IPS DF 6.9 (cell line): Measurements from ENCODE around the gene OPN1LW.
"Not testable (repeated sequence)": the region's sequence is repeated elsewhere in the genome, so short reads cannot be mapped to it uniquely, and the experiment has no call there.

Experiments
- DNase-seq: peaks from one replicate; pipeline ENCODE4 v3.0.0-alpha.2; 2013; ENCODE audit warnings: low read depth, low spot score
- H3K27ac ChIP-seq: one replicate; pipeline ENCODE4 v1.5.1; 2013; ENCODE audit warnings: low read length, control low read depth
- H3K27me3 ChIP-seq: 2 replicates; pipeline ENCODE4 v1.6.1; 2013; ENCODE audit warnings: mild to moderate bottlenecking, low read length; ENCODE audit not compliant: control insufficient read depth, insufficient read depth
- H3K36me3 ChIP-seq: 2 replicates; pipeline ENCODE4 v1.6.1; 2013; ENCODE audit warnings: low read length; ENCODE audit not compliant: control insufficient read depth, insufficient read depth
- H3K4me1 ChIP-seq: 2 replicates; pipeline ENCODE4 v1.6.1; 2013; ENCODE audit warnings: low read length; ENCODE audit not compliant: control insufficient read depth, insufficient read depth
- H3K4me3 ChIP-seq: 2 replicates; pipeline ENCODE4 v1.5.1; 2013; ENCODE audit warnings: mild to moderate bottlenecking, low read length
- H3K9me3 ChIP-seq: 2 replicates; pipeline ENCODE4 v1.6.1; 2013; ENCODE audit warnings: low read length, inconsistent platforms; ENCODE audit not compliant: control insufficient read depth, insufficient read depth
- WGBS: extraction: QIAGEN DNeasy Blood & Tissue Kit; methylation state at CpG from one replicate; pipeline ENCODE4 v1.1.7; 2013; ENCODE audit warnings: mixed read lengths, missing lambda C conversion rate; ENCODE audit not compliant: insufficient read length, insufficient coverage; 5-methylcytosine and 5-hydroxymethylcytosine counted together

Gene OPN1LW

GRCh38 chrX:154135458-154136229 is 8.4 kb upstream of the OPN1LW start:
- no CpG with 5 or more reads among the region's 7 CpGs for WGBS
- DNase-seq, result no peak
- Histone ChIP-seq H3K9me3 (no peaks in the 10 kb centered on the region), H3K36me3 (no peaks in the 10 kb centered on the region), H3K4me1 (no peaks in the 10 kb centered on the region), H3K4me3 (no peak overlapping the region), H3K27me3 (no peaks in the 10 kb centered on the region), H3K27ac (no peak overlapping the region)

DNA sequence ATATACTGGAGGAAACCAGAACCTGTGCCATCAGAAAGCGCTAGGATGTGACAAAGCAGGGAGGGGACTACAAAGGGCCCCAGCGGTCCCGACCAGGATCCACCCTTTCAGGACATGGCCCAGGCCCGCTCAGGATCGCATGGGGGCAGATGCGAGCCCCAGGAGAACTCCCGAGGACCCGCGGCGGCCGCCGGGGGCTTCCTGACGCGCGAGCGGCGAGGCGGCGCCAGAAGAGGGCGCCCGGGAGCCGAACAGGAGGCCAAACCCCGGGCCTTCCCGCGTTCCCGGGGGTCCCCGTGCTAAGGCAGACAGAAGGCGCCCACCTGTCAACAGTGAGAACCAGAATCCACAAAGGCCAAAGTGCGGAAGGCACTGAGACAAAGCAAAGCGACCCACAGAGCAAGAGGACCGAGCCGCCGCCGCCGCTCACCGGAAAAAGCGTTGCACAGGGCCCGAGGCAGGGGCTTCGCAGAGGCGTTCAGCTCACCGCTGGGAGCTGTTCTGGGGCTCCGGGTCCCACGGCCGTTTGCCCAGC is 7.3 kb upstream of the OPN1LW start:
- H3K27me3 ChIP-seq, result no peaks in the 10 kb centered on the region
- peak; percentile 45 for DNase-seq
- H3K36me3 ChIP-seq, result no peaks in the 10 kb centered on the region
- no peaks in the 10 kb centered on the region for H3K9me3 ChIP-seq
- WGBS, result no CpG with 5 or more reads among the region's 44 CpGs
- H3K4me3 ChIP-seq, result no peak overlapping the region; the same call in 1 of the 2 replicates
- no peak overlapping the region for H3K27ac ChIP-seq
- no peaks in the 10 kb centered on the region for H3K4me1 ChIP-seq

GRCh38 chrX:154138857-154139256 is 5.2 kb upstream of the OPN1LW start:
- DNase-seq, result no peak
- Histone ChIP-seq H3K4me3 (no peak overlapping the region), H3K9me3 (no peaks in the 10 kb centered on the region), H3K27me3 (no peaks in the 10 kb centered on the region), H3K27ac (no peak overlapping the region), H3K4me1 (no peaks in the 10 kb centered on the region), H3K36me3 (no peaks in the 10 kb centered on the region)
- no CpG with 5 or more reads among the region's 10 CpGs for WGBS

DNA sequence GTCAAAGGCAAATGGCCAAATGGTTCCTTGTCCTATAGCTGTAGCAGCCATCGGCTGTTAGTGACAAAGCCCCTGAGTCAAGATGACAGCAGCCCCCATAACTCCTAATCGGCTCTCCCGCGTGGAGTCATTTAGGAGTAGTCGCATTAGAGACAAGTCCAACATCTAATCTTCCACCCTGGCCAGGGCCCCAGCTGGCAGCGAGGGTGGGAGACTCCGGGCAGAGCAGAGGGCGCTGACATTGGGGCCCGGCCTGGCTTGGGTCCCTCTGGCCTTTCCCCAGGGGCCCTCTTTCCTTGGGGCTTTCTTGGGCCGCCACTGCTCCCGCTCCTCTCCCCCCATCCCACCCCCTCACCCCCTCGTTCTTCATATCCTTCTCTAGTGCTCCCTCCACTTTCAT is 3.8 kb upstream of the OPN1LW start:
- Histone ChIP-seq H3K27ac (no peak overlapping the region), H3K4me3 (no peak overlapping the region), H3K9me3 (no peaks in the 10 kb centered on the region), H3K27me3 (no peaks in the 10 kb centered on the region), H3K36me3 (no peaks in the 10 kb centered on the region), H3K4me1 (no peaks in the 10 kb centered on the region)
- DNase-seq, result no peak
- WGBS, result no CpG with 5 or more reads among the region's 12 CpGs

DNA sequence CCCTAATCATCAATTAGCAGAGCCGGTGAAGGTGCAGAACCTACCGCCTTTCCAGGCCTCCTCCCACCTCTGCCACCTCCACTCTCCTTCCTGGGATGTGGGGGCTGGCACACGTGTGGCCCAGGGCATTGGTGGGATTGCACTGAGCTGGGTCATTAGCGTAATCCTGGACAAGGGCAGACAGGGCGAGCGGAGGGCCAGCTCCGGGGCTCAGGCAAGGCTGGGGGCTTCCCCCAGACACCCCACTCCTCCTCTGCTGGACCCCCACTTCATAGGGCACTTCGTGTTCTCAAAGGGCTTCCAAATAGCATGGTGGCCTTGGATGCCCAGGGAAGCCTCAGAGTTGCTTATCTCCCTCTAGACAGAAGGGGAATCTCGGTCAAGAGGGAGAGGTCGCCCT is 3.3 kb upstream of the OPN1LW start:
- whole genome bisulfite sequencing, result no CpG with 5 or more reads among the region's 10 CpGs
- Histone ChIP-seq H3K36me3 (no peaks in the 10 kb centered on the region), H3K27ac (no peak overlapping the region), H3K27me3 (no peaks in the 10 kb centered on the region), H3K4me3 (no peak overlapping the region), H3K4me1 (no peaks in the 10 kb centered on the region), H3K9me3 (no peaks in the 10 kb centered on the region)
- no peak for DNase-seq

DNA sequence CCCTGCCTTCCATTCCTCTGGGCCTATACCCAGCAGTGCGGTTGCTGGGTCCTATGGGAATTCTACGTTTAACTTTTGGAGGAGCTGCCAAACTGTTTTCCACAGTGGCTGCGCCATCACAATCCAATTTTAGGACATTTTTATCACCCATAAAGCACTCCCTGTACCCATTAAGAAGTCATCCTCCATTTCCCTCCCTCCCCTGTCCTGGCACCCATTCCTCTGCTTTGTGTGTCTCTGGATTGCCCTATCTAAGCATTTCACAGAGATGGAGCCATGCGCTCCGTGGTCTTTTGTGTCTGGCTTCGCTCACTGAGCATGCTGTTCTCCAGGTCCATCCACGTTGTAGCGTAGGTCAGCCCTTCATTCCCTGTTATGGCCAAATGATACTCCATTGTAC is 1.7 kb upstream of the OPN1LW start:
- Histone ChIP-seq H3K4me3 (no peak overlapping the region), H3K9me3 (no peaks in the 10 kb centered on the region), H3K27me3 (no peaks in the 10 kb centered on the region), H3K4me1 (no peaks in the 10 kb centered on the region), H3K27ac (no peak overlapping the region), H3K36me3 (no peaks in the 10 kb centered on the region)
- DNase-seq, result no peak
- no CpG with 5 or more reads among the region's 8 CpGs for WGBS

DNA sequence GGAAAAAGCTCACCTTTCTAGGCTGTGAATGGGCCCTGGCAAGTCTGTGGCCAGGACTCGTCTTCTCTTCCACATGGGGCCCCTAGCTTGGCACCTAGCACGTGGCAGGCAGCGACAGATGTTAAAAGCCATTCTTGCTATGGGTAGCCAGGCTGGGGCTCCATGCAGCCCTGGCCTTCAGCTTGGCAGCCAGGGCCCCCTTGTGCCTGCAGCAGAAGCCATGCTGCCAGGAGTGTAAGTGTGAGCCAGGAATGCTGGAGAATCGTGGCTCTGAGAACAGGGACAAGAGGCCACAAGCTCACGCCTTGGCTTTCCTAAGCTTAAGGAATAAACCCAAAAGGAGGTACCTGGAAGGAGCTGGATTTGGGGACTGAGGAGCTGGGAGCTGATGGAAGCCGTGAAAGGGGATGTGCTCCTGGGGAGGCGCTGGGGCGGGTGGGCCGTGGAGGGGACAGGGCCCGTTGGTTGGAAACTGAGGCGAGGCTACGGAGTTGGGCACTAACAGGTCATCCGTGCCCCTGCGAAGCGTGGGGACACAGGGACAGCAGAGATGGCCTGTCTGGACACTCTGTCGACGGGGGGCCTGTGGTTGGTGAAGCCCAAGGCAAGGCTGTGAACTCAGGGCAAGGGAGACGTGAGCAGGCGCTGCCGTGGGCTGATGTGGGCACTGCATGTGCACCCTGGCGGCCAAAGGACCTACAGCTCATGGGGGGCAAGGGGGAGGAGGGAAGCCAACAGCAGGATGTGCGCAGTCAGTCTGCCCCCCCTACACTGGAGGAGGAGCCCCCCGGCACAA is 895 bp upstream of the OPN1LW start:
- Histone ChIP-seq H3K27ac (no peak overlapping the region), H3K27me3 (no peaks in the 10 kb centered on the region), H3K9me3 (no peaks in the 10 kb centered on the region), H3K4me3 (no peak overlapping the region), H3K36me3 (no peaks in the 10 kb centered on the region), H3K4me1 (no peaks in the 10 kb centered on the region)
- DNase-seq, result no peak
- no CpG with 5 or more reads among the region's 23 CpGs for WGBS

- not testable (repeated sequence) for H3K27ac ChIP-seq, H3K4me3 ChIP-seq, H3K4me1 ChIP-seq, DNase-seq, H3K9me3 ChIP-seq, H3K27me3 ChIP-seq, H3K36me3 ChIP-seq
- WGBS, result no CpG with 5 or more reads among the region's 6 CpGs
Observed at GRCh38 chrX:154151030-154151429, 7.0 kb downstream of the OPN1LW start.

DNA sequence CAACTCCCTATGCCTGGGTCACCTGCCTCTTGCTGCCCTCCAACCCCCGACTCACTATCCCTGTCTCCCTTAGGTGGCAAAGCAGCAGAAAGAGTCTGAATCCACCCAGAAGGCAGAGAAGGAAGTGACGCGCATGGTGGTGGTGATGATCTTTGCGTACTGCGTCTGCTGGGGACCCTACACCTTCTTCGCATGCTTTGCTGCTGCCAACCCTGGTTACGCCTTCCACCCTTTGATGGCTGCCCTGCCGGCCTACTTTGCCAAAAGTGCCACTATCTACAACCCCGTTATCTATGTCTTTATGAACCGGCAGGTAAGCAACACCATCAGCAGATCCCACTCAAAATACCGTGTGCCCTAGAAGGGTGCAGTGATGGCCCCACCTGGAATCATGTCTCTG is 12.2 kb downstream of the OPN1LW start:
- H3K9me3 ChIP-seq, H3K4me3 ChIP-seq, H3K27me3 ChIP-seq, H3K4me1 ChIP-seq, H3K36me3 ChIP-seq, H3K27ac ChIP-seq, DNase-seq: not testable (repeated sequence)
- no CpG with 5 or more reads among the region's 11 CpGs for WGBS

DNA sequence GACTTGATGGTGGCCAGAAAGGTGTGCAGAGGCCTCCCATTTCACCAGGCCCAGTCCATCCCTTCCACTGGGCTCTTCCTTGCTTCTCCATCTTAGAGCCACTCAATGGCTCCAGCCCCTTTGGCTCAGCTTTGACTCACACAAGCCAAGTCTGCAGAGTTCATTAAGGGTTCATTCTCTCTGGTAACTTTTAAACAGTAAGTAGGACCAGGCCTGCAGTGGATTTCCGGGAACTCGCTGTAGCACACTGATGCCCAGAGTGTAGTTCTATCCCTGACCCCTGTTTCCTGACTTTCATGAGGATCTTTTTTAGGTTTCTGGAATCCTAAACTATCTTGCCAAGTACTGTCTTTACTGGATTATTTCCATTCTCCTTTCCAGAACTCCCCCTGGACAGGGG is 13.2 kb downstream of the OPN1LW start:
- DNase-seq, H3K4me1 ChIP-seq, H3K36me3 ChIP-seq, H3K27ac ChIP-seq, H3K9me3 ChIP-seq, H3K27me3 ChIP-seq, H3K4me3 ChIP-seq: not testable (repeated sequence)
- WGBS, result no CpG with 5 or more reads among the region's 2 CpGs
